Urinary bladder (tissue), 4 donors: ENCODE data around the gene PKHD1. TPM values are rescaled to one million over a fixed set of nuclear protein-coding genes. Genes with fewer than 3 reads are reported as not detected.
A peak's percentile ranks its signal among the peaks of the same experiment; 100 is the strongest.

Experiments
- DNase-seq: peaks from one replicate; pipeline ENCODE4 v3.0.0-alpha.2; 2015; ENCODE audit errors: extremely low spot score
- H3K27ac ChIP-seq: one replicate; pipeline ENCODE4 v1.5.1; 2013; ENCODE audit warnings: low read depth, mild to moderate bottlenecking, moderate library complexity
- H3K36me3 ChIP-seq: one replicate; pipeline ENCODE4 v1.6.1; 2013; ENCODE audit warnings: mild to moderate bottlenecking, moderate library complexity; ENCODE audit not compliant: insufficient read depth
- H3K4me1 ChIP-seq: one replicate; pipeline ENCODE4 v1.6.1; 2013; ENCODE audit warnings: mild to moderate bottlenecking, moderate library complexity; ENCODE audit not compliant: insufficient read depth
- H3K4me3 ChIP-seq: one replicate; pipeline ENCODE4 v1.5.1; 2013; ENCODE audit warnings: low read depth, low read length
- WGBS: extraction: QIAGEN DNeasy Blood & Tissue Kit; methylation state at CpG from one replicate; pipeline ENCODE4 v1.1.7; 2013; 5-methylcytosine and 5-hydroxymethylcytosine counted together
- polyA plus RNA-seq: library from polyadenylated mRNA; stranded (reverse); fragments of 200-250 nt; gene quantifications from one replicate; pipeline ENCODE4 v1.2.3, GENCODE V29; 2013
- total RNA-seq: library from RNA; depleted of rRNA; stranded (reverse); fragments of >200 nt; gene quantifications from one replicate; pipeline ENCODE4 v1.2.3, GENCODE V29; 2014
- donor health status: healthy with polysubstance abuse.
- donor health status: healthy.

PKHD1 gene
- total and polyA plus RNA-seq, 2 donors, result 0.29 to 3.6 TPM

GRCh38 chr6:51614725-51615124 lies 472.7 kb downstream of the PKHD1 start:
- Histone ChIP-seq H3K36me3 (no peaks in the 10 kb centered on the region), H3K4me1 (no peaks in the 10 kb centered on the region), H3K27ac (no peak overlapping the region), H3K4me3 (no peak overlapping the region)
- no peak for DNase-seq

- DNase-seq, result peak; percentile 14
- WGBS, result 80% methylated on average over 3 of the region's 3 CpGs
These were observed 473.9 kb downstream of the PKHD1 start for GRCh38 chr6:51613558-51613957.

GRCh38 chr6:51608932-51609331 lies 478.5 kb downstream of the PKHD1 start:
- no peaks in the 10 kb centered on the region for H3K36me3 ChIP-seq
- no peak overlapping the region for H3K4me3 ChIP-seq
- WGBS, result 69% methylated on average over 4 of the region's 4 CpGs
- H3K27ac ChIP-seq, result no peak overlapping the region
- DNase-seq, result no peak
- H3K4me1 ChIP-seq, result no peaks in the 10 kb centered on the region

More at GRCh38 chr6:51613558-51613957, 473.9 kb downstream of the PKHD1 start:
- no peak overlapping the region for H3K27ac ChIP-seq
- H3K36me3 ChIP-seq, result no peaks in the 10 kb centered on the region
- no peaks in the 10 kb centered on the region for H3K4me1 ChIP-seq
- H3K4me3 ChIP-seq, result no peak overlapping the region

- WGBS, result 88% methylated on average over 3 of the region's 3 CpGs
- H3K27ac ChIP-seq, result no peak overlapping the region
These were observed 479.0 kb downstream of the PKHD1 start for GRCh38 chr6:51608383-51608782.

GRCh38 chr6:51600514-51600913 lies 486.9 kb downstream of the PKHD1 start:
- H3K27ac ChIP-seq, result no peak overlapping the region
- WGBS, result 92% methylated on average over 2 of the region's 2 CpGs
- H3K36me3 ChIP-seq, result no peaks in the 10 kb centered on the region
- no peak overlapping the region for H3K4me3 ChIP-seq
- no peaks in the 10 kb centered on the region for H3K4me1 ChIP-seq
- DNase-seq, result no peak

More at GRCh38 chr6:51608383-51608782, 479.0 kb downstream of the PKHD1 start:
- no peak overlapping the region for H3K4me3 ChIP-seq
- DNase-seq, result no peak
- H3K36me3 ChIP-seq, result no peaks in the 10 kb centered on the region
- no peaks in the 10 kb centered on the region for H3K4me1 ChIP-seq

GRCh38 chr6:51598171-51598570 lies 489.2 kb downstream of the PKHD1 start:
- H3K4me3 ChIP-seq, result no peak overlapping the region
- H3K36me3 ChIP-seq, result no peaks in the 10 kb centered on the region
- no peaks in the 10 kb centered on the region for H3K4me1 ChIP-seq
- H3K27ac ChIP-seq, result no peak overlapping the region
- no peak for DNase-seq
- 91% methylated on average over 18 of the region's 18 CpGs for WGBS

- no peak overlapping the region for H3K27ac ChIP-seq
- DNase-seq, result no peak
- no peak overlapping the region for H3K4me3 ChIP-seq
- WGBS, result 25% methylated on average over 1 of the region's 1 CpG
- H3K36me3 ChIP-seq, result no peaks in the 10 kb centered on the region
- H3K4me1 ChIP-seq, result no peaks in the 10 kb centered on the region
These were observed 492.4 kb downstream of the PKHD1 start for GRCh38 chr6:51594981-51595380.

GRCh38 chr6:51585264-51585663 lies 502.1 kb downstream of the PKHD1 start:
- Histone ChIP-seq H3K27ac (no peak overlapping the region), H3K36me3 (no peaks in the 10 kb centered on the region), H3K4me1 (no peaks in the 10 kb centered on the region), H3K4me3 (no peak overlapping the region)
- DNase-seq, result no peak

- Histone ChIP-seq H3K4me1 (no peaks in the 10 kb centered on the region), H3K4me3 (no peak overlapping the region), H3K36me3 (no peaks in the 10 kb centered on the region), H3K27ac (no peak overlapping the region)
- WGBS, result 82% methylated on average over 3 of the region's 3 CpGs
- DNase-seq, result no peak
These were observed 503.2 kb downstream of the PKHD1 start for GRCh38 chr6:51584163-51584562.

- 46% methylated on average over 5 of the region's 5 CpGs for WGBS
These were observed 508.4 kb downstream of the PKHD1 start for GRCh38 chr6:51578994-51579393.

GRCh38 chr6:51578362-51578761 lies 509.1 kb downstream of the PKHD1 start:
- no peaks in the 10 kb centered on the region for H3K36me3 ChIP-seq

More at GRCh38 chr6:51578994-51579393, 508.4 kb downstream of the PKHD1 start:
- no peak overlapping the region for H3K4me3 ChIP-seq
- no peaks in the 10 kb centered on the region for H3K4me1 ChIP-seq
- H3K27ac ChIP-seq, result no peak overlapping the region
- peak; percentile 40 for DNase-seq
- no peaks in the 10 kb centered on the region for H3K36me3 ChIP-seq

GRCh38 chr6:51574040-51574439 lies 513.4 kb downstream of the PKHD1 start:
- 91% methylated on average over 1 of the region's 1 CpG for whole genome bisulfite sequencing
- H3K27ac ChIP-seq, result no peak overlapping the region
- H3K4me3 ChIP-seq, result no peak overlapping the region
- no peak for DNase-seq
- H3K4me1 ChIP-seq, result no peaks in the 10 kb centered on the region
- H3K36me3 ChIP-seq, result no peaks in the 10 kb centered on the region

More at GRCh38 chr6:51578362-51578761, 509.1 kb downstream of the PKHD1 start:
- no peak overlapping the region for H3K4me3 ChIP-seq
- no peaks in the 10 kb centered on the region for H3K4me1 ChIP-seq
- no peak for DNase-seq
- no peak overlapping the region for H3K27ac ChIP-seq
- 40% methylated on average over 2 of the region's 2 CpGs for WGBS

- Histone ChIP-seq H3K4me1 (no peaks in the 10 kb centered on the region), H3K4me3 (no peak overlapping the region), H3K36me3 (no peaks in the 10 kb centered on the region), H3K27ac (no peak overlapping the region)
- no peak for DNase-seq
- WGBS, result 90% methylated on average over 1 of the region's 1 CpG
These were observed 516.2 kb downstream of the PKHD1 start for GRCh38 chr6:51571168-51571567.

GRCh38 chr6:51570168-51570921 lies 517.1 kb downstream of the PKHD1 start:
- H3K4me3 ChIP-seq, result no peak overlapping the region
- WGBS, result 83% methylated on average over 5 of the region's 5 CpGs
- no peak for DNase-seq
- no peaks in the 10 kb centered on the region for H3K36me3 ChIP-seq
- H3K27ac ChIP-seq, result no peak overlapping the region
- H3K4me1 ChIP-seq, result no peaks in the 10 kb centered on the region
